HG03066 (cell line): ENCODE measurements around the gene GTF2A1.
"Not testable (repeated sequence)": the region's sequence is repeated elsewhere in the genome, so short reads cannot be mapped to it uniquely, and the experiment has no call there.

Experiments
- ATAC-seq: cut with Tn5 transposase; IDR thresholded peaks from one replicate; pipeline ENCODE4 v1.9.1; 2021; ENCODE audit warnings: low read depth; ENCODE audit not compliant: unreplicated experiment

Gene GTF2A1

DNA sequence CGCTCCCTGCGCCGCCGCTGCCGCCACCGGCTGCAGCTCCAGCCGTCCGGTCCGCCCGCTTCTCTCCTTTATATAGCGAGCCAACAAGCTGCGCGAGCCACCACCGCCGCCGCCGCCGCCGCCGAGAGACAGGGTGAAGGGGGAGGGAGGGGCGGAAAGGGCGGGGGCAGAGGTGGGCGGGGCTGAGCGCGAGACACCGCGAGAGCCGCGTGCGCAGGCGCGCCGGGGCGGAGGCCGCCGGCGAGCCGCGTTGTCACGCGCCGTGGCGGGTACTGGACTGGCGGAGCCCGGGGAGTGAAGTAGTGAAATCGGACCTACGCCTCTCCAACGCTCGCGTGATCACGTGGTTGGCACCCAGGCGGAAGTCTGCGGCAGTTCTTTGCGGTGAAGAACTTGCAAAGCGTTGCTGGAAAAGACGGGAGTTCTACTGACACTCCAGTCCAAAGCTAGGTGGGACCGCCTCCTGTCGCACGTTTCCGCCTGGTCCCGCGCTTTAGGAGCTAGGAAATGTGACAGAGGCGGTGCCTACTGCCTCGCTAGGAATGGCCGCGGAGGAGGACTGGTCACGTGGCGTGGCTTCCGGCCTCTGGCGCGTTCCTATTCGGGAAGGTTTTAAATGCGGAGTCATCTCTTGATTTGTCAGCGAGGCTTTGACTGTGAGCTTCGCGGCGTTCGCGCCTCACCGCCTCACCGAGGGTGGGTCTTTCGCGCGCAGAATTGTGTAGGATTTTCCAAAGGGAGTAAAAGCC, at the start of gene GTF2A1:
GTF2A1 (minus strand) TSS at position 130 of the 749 bp plus-strand sequence. CDS start 441 bp downstream, outside the sequence.
- ATAC-seq: peak; percentile 67

DNA sequence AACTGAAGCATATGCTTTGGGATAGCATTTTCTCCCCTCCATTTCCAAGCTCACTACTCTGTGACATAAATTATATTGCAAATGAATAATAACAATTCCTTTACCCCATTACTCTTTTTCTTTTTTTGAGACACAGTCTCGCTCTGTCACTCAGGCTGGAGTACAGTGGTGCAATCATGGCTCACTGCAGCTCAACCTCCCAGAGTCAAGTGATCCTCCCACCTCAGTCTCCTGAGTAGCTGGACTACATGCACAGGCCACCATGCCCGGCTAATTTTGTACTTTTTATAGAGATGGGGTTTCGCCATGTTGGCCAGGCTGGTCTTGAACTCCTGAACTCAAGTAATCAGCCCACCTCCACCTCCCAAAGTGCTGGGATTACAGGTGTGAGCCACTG, 49.2 kb upstream of the GTF2A1 start:
- ATAC-seq: no peak

- peak; percentile 60 for ATAC-seq
These were observed 48.6 kb upstream of the GTF2A1 start for GRCh38 chr14:81269100-81269978.

DNA sequence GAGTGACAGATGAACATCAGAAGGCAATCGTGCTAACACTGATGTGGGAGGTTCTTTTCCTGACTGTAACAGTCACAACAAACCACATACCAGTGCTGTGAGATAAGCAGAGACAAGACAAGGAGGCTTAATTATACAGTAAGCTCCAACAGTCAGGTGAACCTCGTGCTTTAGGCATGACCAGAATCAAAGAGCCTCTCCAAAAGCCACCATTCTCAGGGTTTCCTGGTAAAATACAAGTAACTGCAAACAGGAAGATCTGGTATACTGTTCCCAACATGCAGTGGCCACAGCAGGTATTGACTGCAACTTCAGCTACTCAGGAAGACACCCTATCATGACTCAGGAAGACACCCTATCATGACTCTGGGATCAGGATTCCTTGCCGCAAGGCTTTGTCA, 47.3 kb upstream of the GTF2A1 start:
- no peak for ATAC-seq

DNA sequence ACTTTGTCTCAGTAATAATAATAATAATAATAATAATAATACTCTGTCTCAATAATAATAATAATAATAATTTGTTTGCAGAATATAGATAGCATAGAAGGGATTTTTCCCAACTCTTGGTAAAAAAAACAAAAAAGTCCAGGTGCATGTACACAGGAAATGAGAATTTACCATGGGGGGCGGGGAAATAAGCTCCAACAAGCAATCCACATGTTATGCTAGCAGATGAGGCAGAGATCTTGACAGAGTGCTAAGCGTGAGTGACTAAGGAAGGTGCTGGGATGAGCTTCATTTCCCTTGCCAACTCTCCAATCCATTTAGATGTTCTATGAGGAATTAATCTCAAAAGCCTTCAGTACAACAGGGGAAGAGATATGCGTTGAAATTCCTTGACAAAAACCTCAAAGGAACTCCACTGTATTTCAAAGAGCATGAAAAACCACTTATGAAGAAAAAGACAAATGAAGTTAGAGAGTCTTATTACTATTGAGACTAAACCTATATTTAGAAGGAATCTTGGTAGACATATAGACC, 44.9 kb upstream of the GTF2A1 start:
- ATAC-seq: no peak

DNA sequence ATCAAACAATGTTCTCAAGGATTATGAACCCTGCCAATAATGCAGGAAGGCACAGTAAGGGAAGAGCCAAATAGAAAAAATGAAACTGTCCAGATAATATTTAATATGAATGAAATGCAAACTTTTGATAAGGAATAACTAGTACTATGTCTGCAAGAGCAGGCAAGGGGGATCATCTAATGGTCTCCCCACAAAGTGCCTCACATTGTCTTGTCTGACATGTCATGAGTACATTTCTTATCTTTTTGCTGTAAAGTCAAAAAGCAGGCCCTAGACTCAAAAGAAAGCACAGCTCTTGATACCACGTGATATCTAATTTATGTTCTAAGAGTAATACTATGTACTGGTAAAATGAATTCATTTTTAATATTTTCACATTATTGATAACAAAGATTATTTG, 43.9 kb upstream of the GTF2A1 start:
- ATAC-seq: no peak

GRCh38 chr14:81263777-81264410, 43.1 kb upstream of the GTF2A1 start:
- ATAC-seq: no peak

DNA sequence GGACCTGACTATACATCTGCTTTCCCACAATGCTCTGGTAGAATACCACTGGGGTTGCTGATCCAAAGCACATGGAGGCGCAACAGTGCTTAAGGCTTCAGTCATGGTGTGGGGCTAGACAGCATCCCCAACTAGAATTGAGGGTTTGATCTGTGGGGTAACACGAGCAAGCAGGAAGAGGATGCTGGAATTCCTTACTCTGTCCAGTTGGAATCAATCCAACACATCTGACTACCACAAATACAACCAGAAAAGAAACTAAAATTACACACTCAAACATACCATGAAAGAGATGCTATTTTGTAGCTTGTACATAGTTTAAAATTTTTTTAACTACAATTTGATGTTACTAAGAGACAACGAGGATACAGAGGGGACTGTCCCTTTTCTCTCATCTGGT, 40.4 kb upstream of the GTF2A1 start:
- ATAC-seq: no peak

- ATAC-seq: no peak
These were observed 40.0 kb upstream of the GTF2A1 start for GRCh38 chr14:81260732-81261131.

GRCh38 chr14:81256289-81256960, 35.7 kb upstream of the GTF2A1 start:
- no peak for ATAC-seq

DNA sequence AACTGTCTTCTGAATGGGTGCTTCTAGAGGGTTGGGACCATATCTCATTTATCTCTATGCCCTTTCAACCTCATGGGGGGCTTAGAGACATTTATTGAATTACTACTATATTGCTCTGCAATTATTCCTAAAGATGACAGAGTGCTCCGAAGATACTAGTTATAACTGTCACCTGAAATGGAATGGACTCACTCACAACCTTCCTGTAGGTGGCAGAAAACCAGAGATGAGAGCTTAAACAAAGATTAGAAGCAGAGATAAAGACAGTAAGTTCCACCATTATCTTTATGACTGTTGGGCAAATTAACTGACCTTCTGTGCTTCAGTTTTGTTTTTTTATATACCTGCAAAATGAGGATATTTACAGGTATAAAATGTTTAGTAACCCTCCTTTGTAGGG, 31.5 kb upstream of the GTF2A1 start:
- no peak for ATAC-seq

DNA sequence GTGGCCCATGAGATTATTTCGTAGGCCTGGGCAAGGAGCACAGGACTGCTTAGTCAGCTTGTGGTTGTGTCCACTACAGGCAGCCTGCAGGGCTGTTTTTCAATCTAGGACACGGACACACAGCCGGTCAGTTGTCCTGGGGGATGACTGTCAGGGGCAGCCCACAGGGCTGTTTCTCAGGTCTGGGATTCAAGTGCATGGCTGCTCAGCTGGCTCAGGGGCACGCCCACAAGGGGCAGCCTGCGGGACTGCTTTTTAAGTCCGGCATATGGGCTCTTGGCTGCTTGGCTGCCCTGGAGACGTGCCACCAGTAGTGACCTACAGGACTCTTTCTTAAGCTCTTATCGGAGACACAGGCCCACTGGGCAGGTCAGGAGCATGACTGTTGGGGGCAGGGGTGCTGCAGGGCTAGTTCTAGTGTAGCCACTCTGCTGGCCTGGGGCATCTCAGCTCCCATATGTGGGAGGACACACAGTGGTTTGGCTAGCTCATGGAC, 26.6 kb upstream of the GTF2A1 start:
- ATAC-seq: no peak

DNA sequence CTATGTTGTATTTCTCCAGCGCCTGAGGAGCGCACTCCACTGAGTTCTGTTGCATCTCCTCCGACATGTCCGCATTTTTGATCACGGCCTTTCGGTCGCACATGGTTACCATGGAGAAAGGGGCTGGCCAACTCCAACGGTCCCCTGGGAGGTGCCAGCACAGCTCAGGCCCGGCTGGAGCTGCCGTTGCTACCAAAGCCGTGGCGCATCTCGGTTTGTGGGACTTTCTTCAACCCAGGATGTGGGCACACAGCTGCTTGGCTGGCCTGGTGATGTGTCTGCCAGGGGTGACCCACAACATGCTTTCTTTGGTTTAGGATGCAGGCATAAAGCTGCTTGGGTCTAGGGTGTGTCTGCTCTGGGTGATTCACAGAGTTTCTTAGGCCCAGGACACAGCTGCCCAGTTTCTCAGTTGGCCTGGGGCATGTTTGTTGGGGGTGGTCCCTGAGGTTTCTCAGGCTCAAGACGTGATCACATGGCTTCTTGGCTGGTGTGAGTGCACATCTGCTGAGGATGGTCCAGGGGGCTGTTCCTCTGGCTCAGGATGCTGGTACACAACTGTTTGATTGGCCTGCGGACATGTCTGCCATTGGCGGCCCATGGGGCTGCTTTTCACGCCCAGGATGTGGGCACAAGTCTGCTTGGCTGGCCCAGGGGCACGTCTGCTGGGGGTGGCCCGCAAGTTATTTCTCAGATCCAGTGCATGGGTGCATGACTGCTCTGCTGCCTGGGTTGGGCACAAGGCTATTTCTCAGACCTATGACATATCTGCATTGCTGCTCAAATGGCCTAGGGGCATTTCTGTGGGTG, 25.9 kb upstream of the GTF2A1 start:
- no peak for ATAC-seq

GRCh38 chr14:81245771-81246170, 25.0 kb upstream of the GTF2A1 start:
- no peak for ATAC-seq

GRCh38 chr14:81244431-81244830, 23.7 kb upstream of the GTF2A1 start:
- not testable (repeated sequence) for ATAC-seq

- no peak for ATAC-seq
These were observed 22.7 kb upstream of the GTF2A1 start for GRCh38 chr14:81243499-81243898.

DNA sequence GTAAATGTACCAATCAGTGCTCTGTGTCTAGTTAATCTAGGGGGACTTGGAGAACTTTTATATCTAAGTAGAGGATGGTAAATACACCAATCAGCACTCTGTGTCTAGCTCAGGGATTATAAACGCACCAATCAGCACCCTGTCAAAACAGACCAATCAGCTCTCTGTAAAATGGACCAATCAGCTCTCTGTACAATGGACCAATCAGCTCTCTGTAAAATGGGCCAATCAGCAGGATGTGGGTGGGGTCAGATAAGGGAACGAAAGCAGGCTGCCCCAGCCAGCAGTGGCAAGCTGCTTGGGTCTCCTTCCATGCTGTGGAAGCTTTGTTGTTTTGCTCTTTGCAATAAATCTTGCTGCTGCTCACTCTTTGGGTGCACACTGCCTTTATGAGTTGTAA, 16.1 kb upstream of the GTF2A1 start:
- not testable (repeated sequence) for ATAC-seq

DNA sequence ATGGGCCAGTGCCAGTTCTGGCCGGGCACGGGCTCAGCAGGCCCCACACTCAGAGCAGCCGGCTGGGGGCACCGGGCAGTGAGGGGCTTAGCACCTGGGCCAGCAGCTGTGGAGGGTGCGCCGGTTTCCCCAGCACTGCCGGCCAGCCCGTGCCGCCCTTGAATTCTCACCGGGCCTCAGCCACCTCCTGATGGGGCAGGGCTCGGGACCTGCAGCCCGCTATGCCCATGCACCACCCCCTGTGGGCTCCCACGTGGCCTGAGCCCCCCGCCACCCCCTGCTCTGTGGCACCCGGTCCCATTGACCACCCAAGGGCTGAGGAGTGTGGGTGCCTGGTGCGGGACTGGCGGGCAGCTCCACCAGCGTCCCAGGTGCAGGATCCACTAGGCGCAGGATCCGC, 15.4 kb upstream of the GTF2A1 start:
- no peak for ATAC-seq

DNA sequence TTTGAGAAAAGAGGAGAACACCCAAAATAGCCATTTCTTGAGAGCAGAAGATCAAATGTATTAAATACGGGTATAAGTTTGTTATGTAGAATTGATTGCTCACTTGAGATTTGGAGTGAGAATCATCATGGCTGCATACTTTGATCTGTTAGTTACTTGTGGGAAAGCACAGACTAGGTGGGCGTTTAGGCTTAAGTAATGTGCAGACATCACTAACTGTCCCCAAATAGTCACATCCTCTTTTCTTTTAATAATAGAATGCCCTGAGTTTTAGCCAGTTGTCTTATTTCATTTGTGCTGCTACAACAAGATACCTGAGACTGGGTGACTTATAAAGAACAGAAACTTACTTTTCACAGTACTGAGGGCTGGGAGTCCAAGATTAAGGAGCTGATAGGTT, 14.3 kb upstream of the GTF2A1 start:
- no peak for ATAC-seq
